ENCODE results near the gene B3GNT2.
"Not testable (repeated sequence)": the region's sequence is repeated elsewhere in the genome, so short reads cannot be mapped to it uniquely, and the experiment has no call there.

B3GNT2 gene

GRCh38 chr2:62195421-62196277, at the start of gene B3GNT2:
Gene B3GNT2, plus strand, starts transcription at chr2:62196115. Its CDS starts 26,106 bp downstream, at chr2:62222221.
- in situ Hi-C loops (cut with HindIII; ENCODE audit: low sequenced_read_pairs): no loop called here

- in situ Hi-C loops (cut with HindIII; ENCODE audit: low sequenced_read_pairs): not testable (repeated sequence)
These were observed 49.1 kb upstream of the B3GNT2 start for GRCh38 chr2:62146790-62147189.

GRCh38 chr2:62147610-62148301, 48.2 kb upstream of the B3GNT2 start:
- in situ Hi-C loops (cut with HindIII; ENCODE audit: low sequenced_read_pairs): no loop called here

- in situ Hi-C loops (cut with HindIII; ENCODE audit: low sequenced_read_pairs): no loop called here
These were observed 46.2 kb upstream of the B3GNT2 start for GRCh38 chr2:62149708-62150107.

- in situ Hi-C loops (cut with HindIII; ENCODE audit: low sequenced_read_pairs): no loop called here
These were observed 45.2 kb upstream of the B3GNT2 start for GRCh38 chr2:62150597-62151305.

- in situ Hi-C loops (cut with HindIII; ENCODE audit: low sequenced_read_pairs): no loop called here
These were observed 44.6 kb upstream of the B3GNT2 start for GRCh38 chr2:62151306-62151638.

GRCh38 chr2:62152000-62152399, 43.9 kb upstream of the B3GNT2 start:
- in situ Hi-C loops (cut with HindIII; ENCODE audit: low sequenced_read_pairs): no loop called here

GRCh38 chr2:62156861-62157496, 38.9 kb upstream of the B3GNT2 start:
- in situ Hi-C loops (cut with HindIII; ENCODE audit: low sequenced_read_pairs): no loop called here

- in situ Hi-C loops (cut with HindIII; ENCODE audit: low sequenced_read_pairs): no loop called here
These were observed 37.3 kb upstream of the B3GNT2 start for GRCh38 chr2:62158444-62159121.

- in situ Hi-C loops (cut with HindIII; ENCODE audit: low sequenced_read_pairs): not testable (repeated sequence)
These were observed 35.2 kb upstream of the B3GNT2 start for GRCh38 chr2:62160691-62161090.

- in situ Hi-C loops (cut with HindIII; ENCODE audit: low sequenced_read_pairs): no loop called here
These were observed 32.6 kb upstream of the B3GNT2 start for GRCh38 chr2:62163106-62163831.

GRCh38 chr2:62163834-62164233, 32.1 kb upstream of the B3GNT2 start:
- in situ Hi-C loops (cut with HindIII; ENCODE audit: low sequenced_read_pairs): no loop called here

GRCh38 chr2:62175728-62176127, 20.2 kb upstream of the B3GNT2 start:
- in situ Hi-C loops (cut with HindIII; ENCODE audit: low sequenced_read_pairs): no loop called here

- in situ Hi-C loops (cut with HindIII; ENCODE audit: low sequenced_read_pairs): no loop called here
These were observed 19.1 kb upstream of the B3GNT2 start for GRCh38 chr2:62176801-62177200.

- in situ Hi-C loops (cut with HindIII; ENCODE audit: low sequenced_read_pairs): no loop called here
These were observed 18.4 kb upstream of the B3GNT2 start for GRCh38 chr2:62177392-62178049.

- in situ Hi-C loops (cut with HindIII; ENCODE audit: low sequenced_read_pairs): no loop called here
These were observed 17.1 kb upstream of the B3GNT2 start for GRCh38 chr2:62178741-62179271.

GRCh38 chr2:62180975-62181374, 14.9 kb upstream of the B3GNT2 start:
- in situ Hi-C loops (cut with HindIII; ENCODE audit: low sequenced_read_pairs): no loop called here

GRCh38 chr2:62181843-62182242, 14.1 kb upstream of the B3GNT2 start:
- in situ Hi-C loops (cut with HindIII; ENCODE audit: low sequenced_read_pairs): no loop called here
